Neural progenitor cell (in vitro differentiated cells): ENCODE data around the gene SCARF2. TPM values are rescaled to one million over a fixed set of nuclear protein-coding genes. Genes with fewer than 3 reads are reported as not detected.

ENCODE experiments used
- DNase-seq: peaks from one replicate; pipeline ENCODE4 v3.0.0-alpha.2; 2016; ENCODE audit warnings: low spot score
- H2AFZ ChIP-seq: fragments of 200-600 bp; sonication (generic); replicated peaks from 2 replicates; pipeline ENCODE4 v1.6.1; 2016; ENCODE audit warnings: antibody characterized with exemption
- H3F3A ChIP-seq: fragments of 200-600 bp; sonication (generic); 2 replicates; pipeline ENCODE4 v1.6.1; 2016; ENCODE audit warnings: antibody characterized with exemption, low read depth
- H3K27ac ChIP-seq: fragments of 200-600 bp; sonication (generic); 2 replicates; pipeline ENCODE4 v1.5.1; 2016; ENCODE audit warnings: mild to moderate bottlenecking
- H3K27me3 ChIP-seq: fragments of 200-600 bp; sonication (generic); 2 replicates; pipeline ENCODE4 v1.6.1; 2016; ENCODE audit warnings: mild to moderate bottlenecking, moderate library complexity
- H3K36me3 ChIP-seq: fragments of 200-600 bp; sonication (generic); 2 replicates; pipeline ENCODE4 v1.5.1; 2016
- H3K4me1 ChIP-seq: fragments of 200-600 bp; sonication (generic); 2 replicates; pipeline ENCODE4 v1.6.1; 2016; ENCODE audit warnings: mixed run types
- H3K4me2 ChIP-seq: fragments of 200-600 bp; sonication (generic); 2 replicates; pipeline ENCODE4 v1.6.1; 2016
- H3K4me3 ChIP-seq: fragments of 200-600 bp; sonication (generic); 2 replicates; pipeline ENCODE4 v1.5.1; 2016
- H3K79me2 ChIP-seq: fragments of 200-600 bp; sonication (generic); 2 replicates; pipeline ENCODE4 v1.6.1; 2016; ENCODE audit warnings: low read depth
- H3K9ac ChIP-seq: fragments of 200-600 bp; sonication (generic); 2 replicates; pipeline ENCODE4 v1.6.1; 2016
- H3K9me3 ChIP-seq: fragments of 200-600 bp; sonication (generic); 2 replicates; pipeline ENCODE4 v1.5.1; 2016; ENCODE audit warnings: low read depth
- H4K20me1 ChIP-seq: fragments of 200-600 bp; sonication (generic); 2 replicates; pipeline ENCODE4 v1.6.1; 2016; ENCODE audit warnings: low read depth
- H3K27ac Mint-ChIP-seq: 3 replicates; pipeline ENCODE4 v1.8.0; 2021; ENCODE audit warnings: mixed read lengths
- H3K27me3 Mint-ChIP-seq: 2 replicates; pipeline ENCODE4 v1.8.0; 2022; ENCODE audit warnings: low read depth, mild to moderate bottlenecking, inconsistent platforms, moderate library complexity, mixed read lengths; ENCODE audit not compliant: insufficient read depth
- H3K36me3 Mint-ChIP-seq: 3 replicates; pipeline ENCODE4 v1.8.0; 2021; ENCODE audit warnings: mixed read lengths
- H3K4me1 Mint-ChIP-seq: 3 replicates; pipeline ENCODE4 v1.8.0; 2021; ENCODE audit warnings: mixed read lengths
- H3K4me3 Mint-ChIP-seq: 3 replicates; pipeline ENCODE4 v1.8.0; 2021; ENCODE audit warnings: mild to moderate bottlenecking, moderate library complexity, mixed read lengths
- H3K9me3 Mint-ChIP-seq: 3 replicates; pipeline ENCODE4 v1.8.0; 2020; ENCODE audit warnings: mixed read lengths
- CTCF ChIP-seq: fragments of 200-600 bp; sonication (generic); IDR thresholded peaks from 2 replicates; pipeline ENCODE4 v1.5.1; 2017; ENCODE audit warnings: antibody characterized with exemption, mild to moderate bottlenecking
- EZH2 ChIP-seq: fragments of 200-600 bp; sonication (generic); IDR thresholded peaks from 2 replicates; pipeline ENCODE4 v1.6.1; 2017; ENCODE audit warnings: antibody characterized with exemption, mild to moderate bottlenecking, moderate library complexity
- EZH2phosphoT487 ChIP-seq: fragments of 200-600 bp; sonication (generic); IDR thresholded peaks from 2 replicates; pipeline ENCODE4 v1.6.1; 2017; ENCODE audit warnings: antibody characterized with exemption
- total RNA-seq: library from RNA; depleted of rRNA; stranded (reverse); fragments of >200 nt; gene quantifications from 2 replicates; pipeline ENCODE4 v1.2.3, GENCODE V29; 2015; ENCODE audit warnings: low replicate concordance

The SCARF2 gene
- total RNA-seq, 1 donor from 2014 or later: 0.22 TPM

GRCh38 chr22:20384865-20385264, 52.8 kb downstream of the SCARF2 start:
- Histone ChIP-seq H2AFZ (no peak overlapping the region), H3F3A (no peaks in the 10 kb centered on the region), H3K27me3 (peaks cover 7% of the 10 kb centered on the region), H3K4me3 (no peak overlapping the region), H3K9ac (no peak overlapping the region), H3K9me3 (no peaks in the 10 kb centered on the region), H3K27ac (no peak overlapping the region), H3K36me3 (no peaks in the 10 kb centered on the region), H3K79me2 (no peaks in the 10 kb centered on the region), H3K4me2 (no peak overlapping the region), H4K20me1 (no peaks in the 10 kb centered on the region), H3K4me1 (no peaks in the 10 kb centered on the region)
- Mint-ChIP-seq H3K9me3 (no peaks in the 10 kb centered on the region), H3K4me3 (no peak overlapping the region), H3K4me1 (peaks cover 2% of the 10 kb centered on the region), H3K36me3 (no peaks in the 10 kb centered on the region), H3K27ac (no peak overlapping the region), H3K27me3 (peaks cover 10% of the 10 kb centered on the region)
- TF ChIP-seq CTCF (no peak), EZH2phosphoT487 (no peak), EZH2 (no peak)
- DNase-seq: no peak

GRCh38 chr22:20384171-20384570, 53.5 kb downstream of the SCARF2 start:
- no peaks in the 10 kb centered on the region for H3K36me3 ChIP-seq
- H3K27me3 ChIP-seq: peaks cover 2% of the 10 kb centered on the region
- H3K4me2 ChIP-seq: no peak overlapping the region
- no peaks in the 10 kb centered on the region for H3F3A ChIP-seq
- DNase-seq: no peak
- H4K20me1 ChIP-seq: no peaks in the 10 kb centered on the region
- no peak overlapping the region for H3K4me3 ChIP-seq
- no peaks in the 10 kb centered on the region for H3K36me3 Mint-ChIP-seq
- H3K9me3 Mint-ChIP-seq: no peaks in the 10 kb centered on the region
- peaks cover 10% of the 10 kb centered on the region for H3K27me3 Mint-ChIP-seq
- TF ChIP-seq EZH2phosphoT487: no peak
- no peak for TF ChIP-seq CTCF
- TF ChIP-seq EZH2: no peak
- no peaks in the 10 kb centered on the region for H3K9me3 ChIP-seq
- H3K4me1 Mint-ChIP-seq: peaks cover 2% of the 10 kb centered on the region
- no peak overlapping the region for H3K9ac ChIP-seq
- H3K4me3 Mint-ChIP-seq: no peak overlapping the region
- no peak overlapping the region for H3K27ac ChIP-seq
- H3K27ac Mint-ChIP-seq: no peak overlapping the region
- H3K79me2 ChIP-seq: no peaks in the 10 kb centered on the region
- H2AFZ ChIP-seq: no peak overlapping the region
- no peaks in the 10 kb centered on the region for H3K4me1 ChIP-seq

GRCh38 chr22:20383538-20383937, 54.1 kb downstream of the SCARF2 start:
- Histone ChIP-seq H3K79me2 (no peaks in the 10 kb centered on the region), H4K20me1 (no peaks in the 10 kb centered on the region), H3K9me3 (no peaks in the 10 kb centered on the region), H3F3A (no peaks in the 10 kb centered on the region), H3K36me3 (no peaks in the 10 kb centered on the region), H3K27me3 (no peaks in the 10 kb centered on the region), H2AFZ (no peak overlapping the region), H3K27ac (no peak overlapping the region), H3K4me1 (no peaks in the 10 kb centered on the region), H3K4me2 (no peak overlapping the region), H3K4me3 (no peak overlapping the region), H3K9ac (no peak overlapping the region)
- H3K36me3 Mint-ChIP-seq: no peaks in the 10 kb centered on the region
- DNase-seq: no peak
- no peak overlapping the region for H3K4me3 Mint-ChIP-seq
- H3K4me1 Mint-ChIP-seq: peaks cover 2% of the 10 kb centered on the region
- no peak overlapping the region for H3K27ac Mint-ChIP-seq
- no peak for TF ChIP-seq EZH2phosphoT487
- TF ChIP-seq EZH2: no peak
- no peak for TF ChIP-seq CTCF
- no peaks in the 10 kb centered on the region for H3K9me3 Mint-ChIP-seq
- peaks cover 8% of the 10 kb centered on the region for H3K27me3 Mint-ChIP-seq
